Hepatocyte (in vitro differentiated cells): ENCODE results near the gene MCL1. TPM values are rescaled to one million over a fixed set of nuclear protein-coding genes. Genes with fewer than 3 reads are reported as not detected.

ENCODE experiments used
- DNase-seq: peaks from one replicate; pipeline ENCODE4 v3.0.0-alpha.2; 2016; ENCODE audit warnings: low spot score
- H2AFZ ChIP-seq: fragments of 200-600 bp; sonication (generic); 2 replicates; pipeline ENCODE4 v1.6.0; 2016; ENCODE audit warnings: antibody characterized with exemption, mild to moderate bottlenecking
- H3K27ac ChIP-seq: fragments of 200-600 bp; sonication (generic); 2 replicates; pipeline ENCODE4 v1.5.1; 2016; ENCODE audit warnings: mild to moderate bottlenecking
- H3K27me3 ChIP-seq: fragments of 200-600 bp; sonication (generic); 2 replicates; pipeline ENCODE4 v1.6.1; 2016
- H3K36me3 ChIP-seq: fragments of 200-600 bp; sonication (generic); replicated peaks from 2 replicates; pipeline ENCODE4 v1.5.1; 2016; ENCODE audit warnings: low read depth; ENCODE audit not compliant: insufficient read depth
- H3K4me1 ChIP-seq: fragments of 200-600 bp; sonication (generic); 2 replicates; pipeline ENCODE4 v1.5.1; 2016; ENCODE audit warnings: mild to moderate bottlenecking, moderate library complexity; ENCODE audit not compliant: insufficient read depth
- H3K4me2 ChIP-seq: fragments of 200-600 bp; sonication (generic); 2 replicates; pipeline ENCODE4 v1.6.0; 2016
- H3K4me3 ChIP-seq: fragments of 200-600 bp; sonication (generic); 2 replicates; pipeline ENCODE4 v1.5.1; 2016; ENCODE audit warnings: mild to moderate bottlenecking
- H3K79me2 ChIP-seq: fragments of 200-600 bp; sonication (generic); 2 replicates; pipeline ENCODE4 v1.6.0; 2017; ENCODE audit warnings: mild to moderate bottlenecking
- H3K9me2 ChIP-seq: fragments of 200-600 bp; sonication (generic); replicated peaks from 2 replicates; pipeline ENCODE4 v1.6.0; 2017; ENCODE audit warnings: mild to moderate bottlenecking; ENCODE audit not compliant: insufficient read depth
- H3K9me3 ChIP-seq: fragments of 200-600 bp; sonication (generic); 2 replicates; pipeline ENCODE4 v1.5.1; 2016; ENCODE audit warnings: low read depth, mild to moderate bottlenecking
- H4K20me1 ChIP-seq: fragments of 200-600 bp; sonication (generic); 2 replicates; pipeline ENCODE4 v1.6.0; 2016; ENCODE audit warnings: mild to moderate bottlenecking; ENCODE audit not compliant: insufficient read depth, poor library complexity, severe bottlenecking
- EZH2 ChIP-seq: fragments of 200-600 bp; sonication (generic); IDR thresholded peaks from 2 replicates; pipeline ENCODE4 v1.6.1; 2016; ENCODE audit warnings: antibody characterized with exemption, mild to moderate bottlenecking, borderline replicate concordance
- EZH2phosphoT487 ChIP-seq: fragments of 200-600 bp; sonication (generic); IDR thresholded peaks from one replicate; pipeline ENCODE4 v1.6.1; 2018; ENCODE audit warnings: antibody characterized with exemption, mild to moderate bottlenecking, low read depth, moderate library complexity; ENCODE audit not compliant: unreplicated experiment, severe bottlenecking
- WGBS: methylation state at CpG from one replicate; pipeline ENCODE4 v1.1.6; 2016; ENCODE audit warnings: low lambda C conversion rate; ENCODE audit errors: missing lambda C conversion rate; 5-methylcytosine and 5-hydroxymethylcytosine counted together
- polyA plus RNA-seq: library from polyadenylated mRNA; unstranded; fragments of >200 nt; fragmentation: Nextera tagmentation; extraction: Ambion mirVana; gene quantifications from 2 replicates; pipeline ENCODE4 v1.2.1, GENCODE V29; 2016
- total RNA-seq: library from RNA; depleted of rRNA; stranded (reverse); fragments of >200 nt; gene quantifications from 2 replicates; pipeline ENCODE4 v1.2.3, GENCODE V29; 2014
- TF ChIP-seq, protein P1 (sequence below): fragments of 200-600 bp; sonication (generic); IDR thresholded peaks from 2 replicates; pipeline ENCODE4 v1.5.1; 2016; ENCODE audit warnings: antibody characterized with exemption, mild to moderate bottlenecking; ENCODE audit not compliant: poor library complexity

MCL1 gene
- total and polyA plus RNA-seq, 2 experiments from 2014 or later, result 150 to 388 TPM

DNA sequence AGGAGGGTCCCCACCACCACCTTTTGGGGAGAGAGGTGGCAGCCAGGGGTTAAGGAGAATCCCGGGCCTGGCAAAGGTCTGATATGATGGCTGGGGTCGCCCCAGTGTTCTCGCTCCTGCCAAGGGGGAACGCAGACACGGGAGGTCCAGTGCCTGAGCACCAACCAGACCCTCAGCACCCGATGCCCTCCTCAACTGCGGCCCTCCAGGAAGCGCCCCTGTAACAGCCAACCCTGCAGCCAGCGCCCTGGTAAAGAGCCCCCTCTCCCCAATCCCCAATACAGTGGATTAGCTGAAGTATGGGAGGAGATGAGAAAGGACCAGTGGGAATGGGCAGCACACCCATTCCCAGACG lies 19.8 kb downstream of the MCL1 start:
- H3K4me2 ChIP-seq, result no peak overlapping the region
- H3K79me2 ChIP-seq, result peaks cover 40% of the 10 kb centered on the region
- H3K27ac ChIP-seq, result peak overlapping the region; percentile 99
- no peaks in the 10 kb centered on the region for H3K9me3 ChIP-seq
- DNase-seq, result no peak
- H3K4me1 ChIP-seq, result peaks cover 33% of the 10 kb centered on the region
- no peaks in the 10 kb centered on the region for H4K20me1 ChIP-seq
- no peaks in the 10 kb centered on the region for H3K9me2 ChIP-seq
- 83% methylated on average over 10 of the region's 10 CpGs for WGBS
- no peaks in the 10 kb centered on the region for H3K27me3 ChIP-seq
- TF ChIP-seq, protein P1, sequence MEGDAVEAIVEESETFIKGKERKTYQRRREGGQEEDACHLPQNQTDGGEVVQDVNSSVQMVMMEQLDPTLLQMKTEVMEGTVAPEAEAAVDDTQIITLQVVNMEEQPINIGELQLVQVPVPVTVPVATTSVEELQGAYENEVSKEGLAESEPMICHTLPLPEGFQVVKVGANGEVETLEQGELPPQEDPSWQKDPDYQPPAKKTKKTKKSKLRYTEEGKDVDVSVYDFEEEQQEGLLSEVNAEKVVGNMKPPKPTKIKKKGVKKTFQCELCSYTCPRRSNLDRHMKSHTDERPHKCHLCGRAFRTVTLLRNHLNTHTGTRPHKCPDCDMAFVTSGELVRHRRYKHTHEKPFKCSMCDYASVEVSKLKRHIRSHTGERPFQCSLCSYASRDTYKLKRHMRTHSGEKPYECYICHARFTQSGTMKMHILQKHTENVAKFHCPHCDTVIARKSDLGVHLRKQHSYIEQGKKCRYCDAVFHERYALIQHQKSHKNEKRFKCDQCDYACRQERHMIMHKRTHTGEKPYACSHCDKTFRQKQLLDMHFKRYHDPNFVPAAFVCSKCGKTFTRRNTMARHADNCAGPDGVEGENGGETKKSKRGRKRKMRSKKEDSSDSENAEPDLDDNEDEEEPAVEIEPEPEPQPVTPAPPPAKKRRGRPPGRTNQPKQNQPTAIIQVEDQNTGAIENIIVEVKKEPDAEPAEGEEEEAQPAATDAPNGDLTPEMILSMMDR, result no peak
- TF ChIP-seq EZH2, result no peak
- no peak for TF ChIP-seq EZH2phosphoT487
- no peak overlapping the region for H3K4me3 ChIP-seq
- H2AFZ ChIP-seq, result no peak overlapping the region
- no peaks in the 10 kb centered on the region for H3K36me3 ChIP-seq

DNA sequence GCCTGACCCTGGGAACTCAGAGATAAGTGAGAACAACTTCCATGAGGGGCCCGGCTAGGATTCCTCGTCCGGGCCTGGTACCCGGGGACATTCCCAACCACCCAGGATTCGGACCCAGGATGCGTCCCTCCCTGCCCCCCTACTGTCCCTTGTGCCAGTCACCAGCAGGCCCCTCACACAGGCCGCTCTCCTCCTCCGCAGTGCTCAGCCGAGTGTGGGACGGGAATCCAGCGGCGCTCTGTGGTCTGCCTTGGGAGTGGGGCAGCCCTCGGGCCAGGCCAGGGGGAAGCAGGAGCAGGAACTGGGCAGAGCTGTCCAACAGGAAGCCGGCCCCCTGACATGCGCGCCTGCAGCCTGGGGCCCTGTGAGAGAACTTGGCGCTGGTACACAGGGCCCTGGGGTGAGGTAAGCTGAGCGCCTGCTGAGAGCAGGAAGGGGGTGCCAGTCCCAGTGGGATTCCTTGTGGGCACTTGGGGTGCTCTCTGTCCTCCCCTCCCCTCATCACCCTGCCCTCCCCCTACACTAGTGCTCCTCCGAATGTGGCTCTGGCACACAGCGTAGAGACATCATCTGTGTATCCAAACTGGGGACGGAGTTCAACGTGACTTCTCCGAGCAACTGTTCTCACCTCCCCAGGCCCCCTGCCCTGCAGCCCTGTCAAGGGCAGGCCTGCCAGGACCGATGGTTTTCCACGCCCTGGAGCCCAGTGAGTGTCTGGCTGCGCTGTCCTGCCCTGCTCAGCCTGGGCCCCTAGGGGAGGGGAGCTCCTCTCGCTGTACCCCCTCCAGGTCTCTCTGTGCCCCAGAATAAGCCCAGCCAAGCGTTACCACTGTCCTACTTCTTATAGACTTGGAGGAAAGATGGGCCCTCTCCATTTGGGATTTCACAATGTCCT lies 20.4 kb downstream of the MCL1 start:
- H3K36me3 ChIP-seq, result no peaks in the 10 kb centered on the region
- peaks cover 36% of the 10 kb centered on the region for H3K79me2 ChIP-seq
- no peak overlapping the region for H3K4me3 ChIP-seq
- no peak overlapping the region for H2AFZ ChIP-seq
- peaks cover 27% of the 10 kb centered on the region for H3K4me1 ChIP-seq
- no peaks in the 10 kb centered on the region for H3K27me3 ChIP-seq
- 88% methylated on average over 27 of the region's 28 CpGs for WGBS
- H4K20me1 ChIP-seq, result no peaks in the 10 kb centered on the region
- H3K9me2 ChIP-seq, result no peaks in the 10 kb centered on the region
- no peaks in the 10 kb centered on the region for H3K9me3 ChIP-seq
- DNase-seq, result no peak
- no peak overlapping the region for H3K27ac ChIP-seq
- H3K4me2 ChIP-seq, result no peak overlapping the region
- no peak for TF ChIP-seq EZH2
- TF ChIP-seq, protein P1, result no peak
- TF ChIP-seq EZH2phosphoT487, result no peak

DNA sequence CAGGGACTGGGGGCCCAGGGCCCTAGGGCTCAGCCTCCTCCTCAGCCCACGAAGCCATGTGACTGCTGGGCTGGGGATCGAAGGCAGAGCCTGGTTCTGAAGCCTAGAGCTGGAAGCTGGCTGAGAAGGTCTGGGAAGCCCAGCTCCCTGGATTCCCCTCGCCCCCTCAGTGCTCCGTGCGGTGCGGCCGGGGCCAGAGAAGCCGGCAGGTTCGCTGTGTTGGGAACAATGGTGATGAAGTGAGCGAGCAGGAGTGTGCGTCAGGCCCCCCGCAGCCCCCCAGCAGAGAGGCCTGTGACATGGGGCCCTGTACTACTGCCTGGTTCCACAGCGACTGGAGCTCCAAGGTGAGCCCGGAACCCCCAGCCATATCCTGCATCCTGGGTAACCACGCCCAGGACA lies 21.1 kb downstream of the MCL1 start:
- Histone ChIP-seq H2AFZ (no peak overlapping the region), H3K36me3 (no peaks in the 10 kb centered on the region), H3K9me2 (no peaks in the 10 kb centered on the region), H3K79me2 (peaks cover 31% of the 10 kb centered on the region), H3K4me3 (no peak overlapping the region), H4K20me1 (no peaks in the 10 kb centered on the region), H3K4me1 (peaks cover 20% of the 10 kb centered on the region), H3K9me3 (no peaks in the 10 kb centered on the region), H3K27ac (no peak overlapping the region), H3K4me2 (no peak overlapping the region), H3K27me3 (no peaks in the 10 kb centered on the region)
- TF ChIP-seq EZH2phosphoT487 (no peak), EZH2 (no peak)
- TF ChIP-seq, protein P1, result no peak
- WGBS, result 88% methylated on average over 15 of the region's 15 CpGs
- DNase-seq, result no peak
